Measurements from ENCODE around the gene RAB26.

DNA sequence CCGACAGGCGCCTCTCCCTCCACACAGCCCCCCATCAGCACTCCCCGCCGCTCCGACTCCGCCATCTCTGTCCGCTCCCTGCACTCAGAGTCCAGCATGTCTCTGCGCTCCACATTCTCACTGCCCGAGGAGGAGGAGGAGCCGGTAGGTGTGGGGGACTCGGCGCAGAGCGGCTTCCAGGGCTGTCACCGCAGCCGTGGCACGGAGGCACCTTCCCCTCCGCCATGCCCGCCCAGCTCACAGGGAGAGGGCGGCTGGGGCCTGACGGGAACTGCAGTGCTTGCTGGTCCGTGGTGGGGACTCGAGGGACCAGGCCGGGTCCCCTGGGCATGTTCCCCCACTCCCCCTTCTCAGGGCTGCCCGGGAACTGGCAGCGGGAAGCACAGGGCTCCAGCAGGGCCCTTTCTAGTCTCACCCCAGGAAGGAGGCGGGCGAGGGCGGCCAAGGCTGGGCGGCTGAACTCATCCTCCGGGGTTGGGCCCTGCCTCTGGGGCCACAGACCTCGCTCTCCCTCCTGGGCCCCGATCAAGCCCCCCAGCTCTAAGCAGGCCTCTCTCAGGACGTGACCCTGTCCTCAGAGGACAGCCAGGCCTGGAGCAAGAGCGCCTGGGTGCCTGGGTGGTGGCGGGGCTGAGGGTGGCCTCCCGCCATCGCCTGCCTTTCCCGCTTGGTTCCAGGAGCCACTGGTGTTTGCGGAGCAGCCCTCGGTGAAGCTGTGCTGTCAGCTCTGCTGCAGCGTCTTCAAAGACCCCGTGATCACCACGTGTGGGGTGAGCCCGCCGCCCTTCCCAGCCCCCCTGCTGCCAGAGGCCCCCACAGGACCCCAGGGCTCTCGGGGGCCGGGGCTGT lies 22.4 kb downstream of the RAB26 start:
- TF ChIP-seq, protein P1, sequence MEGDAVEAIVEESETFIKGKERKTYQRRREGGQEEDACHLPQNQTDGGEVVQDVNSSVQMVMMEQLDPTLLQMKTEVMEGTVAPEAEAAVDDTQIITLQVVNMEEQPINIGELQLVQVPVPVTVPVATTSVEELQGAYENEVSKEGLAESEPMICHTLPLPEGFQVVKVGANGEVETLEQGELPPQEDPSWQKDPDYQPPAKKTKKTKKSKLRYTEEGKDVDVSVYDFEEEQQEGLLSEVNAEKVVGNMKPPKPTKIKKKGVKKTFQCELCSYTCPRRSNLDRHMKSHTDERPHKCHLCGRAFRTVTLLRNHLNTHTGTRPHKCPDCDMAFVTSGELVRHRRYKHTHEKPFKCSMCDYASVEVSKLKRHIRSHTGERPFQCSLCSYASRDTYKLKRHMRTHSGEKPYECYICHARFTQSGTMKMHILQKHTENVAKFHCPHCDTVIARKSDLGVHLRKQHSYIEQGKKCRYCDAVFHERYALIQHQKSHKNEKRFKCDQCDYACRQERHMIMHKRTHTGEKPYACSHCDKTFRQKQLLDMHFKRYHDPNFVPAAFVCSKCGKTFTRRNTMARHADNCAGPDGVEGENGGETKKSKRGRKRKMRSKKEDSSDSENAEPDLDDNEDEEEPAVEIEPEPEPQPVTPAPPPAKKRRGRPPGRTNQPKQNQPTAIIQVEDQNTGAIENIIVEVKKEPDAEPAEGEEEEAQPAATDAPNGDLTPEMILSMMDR (IDR thresholded peaks at IDR 0.05; ENCODE audit: low read length), result no peak
- no peak for TF ChIP-seq EZH2 (IDR thresholded peaks at IDR 0.05; ENCODE audit: borderline replicate concordance, low read length)

Data from OCI-LY1 (cell line).